Testis (tissue), 3 donors: ENCODE data around the gene MNX1. TPM values are rescaled to one million over a fixed set of nuclear protein-coding genes. Genes with fewer than 3 reads are reported as not detected.

Experiments
- DNase-seq: peaks from one replicate; pipeline ENCODE4 v3.0.0-alpha.2; 2019
- H3K27ac ChIP-seq, 2 donors: fragments of 200-600 bp; sonication (generic); one replicate each; pipeline ENCODE4 v1.5.1; 2019
- H3K27me3 ChIP-seq: fragments of 200-600 bp; sonication (generic); one replicate; pipeline ENCODE4 v1.5.1; 2019
- H3K36me3 ChIP-seq: fragments of 200-600 bp; sonication (generic); one replicate; pipeline ENCODE4 v1.5.1; 2017; ENCODE audit warnings: low read depth; ENCODE audit errors: missing control alignments
- H3K4me1 ChIP-seq: fragments of 200-600 bp; sonication (generic); one replicate; pipeline ENCODE4 v1.5.1; 2019
- H3K4me3 ChIP-seq, 2 donors: fragments of 200-600 bp; sonication (generic); one replicate each; pipeline ENCODE4 v1.5.1; 2017 to 2019
- H3K9me3 ChIP-seq: fragments of 200-600 bp; sonication (generic); one replicate; pipeline ENCODE4 v1.5.1; 2017
- CTCF ChIP-seq, 3 experiments: fragments of 450-650 bp in 2 of 3; fragments of 200-600 bp in 1 of 3; sonication (generic) in 1 of 3; IDR thresholded peaks; one replicate each; pipeline ENCODE4 v1.5.1; 2016 to 2019; ENCODE audit warnings: antibody characterized with exemption in 3 of 3, mild to moderate bottlenecking in 2 of 3, moderate library complexity in 1 of 3
- POLR2A ChIP-seq: fragments of 450-650 bp; IDR thresholded peaks from one replicate; pipeline ENCODE4 v1.6.1; 2017; ENCODE audit warnings: antibody characterized with exemption, mild to moderate bottlenecking, moderate library complexity
- WGBS, 2 donors: methylation state at CpG; one replicate each; pipeline ENCODE4 v1.1.5; 2018; 5-methylcytosine and 5-hydroxymethylcytosine counted together
- intact Hi-C: fragments of 100-400 bp; cut with DNase I; formaldehyde crosslinking; loops from one replicate; pipeline ENCODE4 v1.15.1; 2023; ENCODE audit warnings: low total_unique reads
- polyA plus RNA-seq: library from polyadenylated mRNA; stranded (reverse); fragments of 350-450 nt; fragmentation: Illumina TruSeq; extraction: RNeasy Lipid Tissue Mini Kit (QIAGEN cat#74804); gene quantifications from one replicate; pipeline ENCODE4 v1.2.3, GENCODE V29; 2014; ENCODE audit warnings: low read depth, low replicate concordance; ENCODE audit not compliant: insufficient read depth
- total RNA-seq, 2 donors: library from RNA; depleted of rRNA; stranded (reverse); fragments of >200 nt; gene quantifications; one replicate each; pipeline ENCODE4 v1.2.3, GENCODE V29; 2016

Gene MNX1
- total and polyA plus RNA-seq, 3 donors from 2014 or later: 1.5 to 3.3 (median 3.0) TPM

GRCh38 chr7:157013101-157013500, 2.6 kb upstream of the MNX1 start:
- H3K4me1 ChIP-seq: peaks cover 7% of the 10 kb centered on the region
- no peak overlapping the region for H3K4me3 ChIP-seq
- intact Hi-C loops: no loop called here
- H3K9me3 ChIP-seq: no peaks in the 10 kb centered on the region
- no peak overlapping the region for H3K27ac ChIP-seq
- no peak for DNase-seq
- no peaks in the 10 kb centered on the region for H3K27me3 ChIP-seq
- TF ChIP-seq CTCF (IDR thresholded peaks at IDR 0.05): no peak
- no peak for TF ChIP-seq POLR2A
- no peaks in the 10 kb centered on the region for H3K36me3 ChIP-seq

GRCh38 chr7:157012113-157012547, 1.7 kb upstream of the MNX1 start:
- Histone ChIP-seq H3K4me1 (peaks cover 7% of the 10 kb centered on the region), H3K27ac (no peak overlapping the region), H3K36me3 (no peaks in the 10 kb centered on the region), H3K27me3 (no peaks in the 10 kb centered on the region), H3K4me3 (no peak overlapping the region), H3K9me3 (no peaks in the 10 kb centered on the region)
- intact Hi-C loops: no loop called here
- 15 to 24% methylated on average over 10 of the region's 10 CpGs for WGBS, 2 donors
- DNase-seq: no peak
- TF ChIP-seq CTCF (IDR thresholded peaks at IDR 0.05) (no peak), POLR2A (no peak)

DNA sequence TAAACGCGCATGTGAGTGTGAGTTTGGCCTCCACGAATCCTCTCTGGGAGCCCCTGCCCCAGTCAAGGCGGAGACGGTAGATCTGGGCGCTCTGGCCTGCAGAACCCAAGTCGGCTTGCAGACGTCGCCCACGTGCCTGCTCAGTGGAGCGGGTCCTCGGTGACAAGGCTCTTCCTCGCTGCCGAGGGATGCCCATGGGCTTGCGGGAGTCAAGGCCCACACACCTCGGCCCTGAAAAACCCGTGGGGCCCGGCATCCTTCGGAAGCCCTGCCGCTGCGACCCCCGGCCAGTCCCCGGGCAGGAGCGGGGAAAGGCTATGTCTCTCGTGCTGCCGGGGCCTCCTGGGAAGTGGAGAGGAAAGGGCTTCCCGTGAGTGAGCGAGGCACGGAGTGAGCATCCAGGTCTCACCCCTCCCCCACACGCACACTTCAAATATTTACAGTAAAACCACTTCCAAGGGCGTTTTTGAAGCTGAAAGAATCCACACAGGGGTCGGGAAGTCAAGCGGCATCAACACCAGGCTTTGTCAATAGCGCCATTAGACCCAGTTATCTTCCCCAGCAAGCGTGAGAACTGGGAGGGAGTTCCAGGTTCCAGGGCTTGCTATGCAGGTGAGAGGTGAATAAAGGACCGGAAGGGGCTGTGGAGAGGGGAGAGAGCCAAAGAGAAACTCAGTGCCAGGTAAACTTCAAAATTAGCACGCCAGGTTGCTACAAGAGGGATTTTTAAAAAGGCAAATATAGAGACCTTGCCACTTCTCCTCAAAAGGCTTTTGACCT, 1.1 kb upstream of the MNX1 start:
- WGBS, 2 donors: 1% methylated on average over 10 to 37 of the region's 37 CpGs
- Histone ChIP-seq H3K27me3 (no peaks in the 10 kb centered on the region), H3K4me3 (no peak overlapping the region)

GRCh38 chr7:157009778-157010587, 480 bp downstream of the MNX1 start:
- Histone ChIP-seq H3K36me3 (no peaks in the 10 kb centered on the region), H3K27ac (no peak overlapping the region), H3K27me3 (no peaks in the 10 kb centered on the region), H3K9me3 (no peaks in the 10 kb centered on the region), H3K4me1 (peaks cover 12% of the 10 kb centered on the region), H3K4me3 (peak overlapping the region; percentile 41 to 61)
- 1% methylated on average over 16 to 62 of the region's 130 CpGs for WGBS, 2 donors
- DNase-seq: no peak
- TF ChIP-seq CTCF (IDR thresholded peaks at IDR 0.05): no peak
- intact Hi-C loops: no loop called here

More for the DNA sequence above, 1.1 kb upstream of the MNX1 start:
- H3K27ac ChIP-seq: no peak overlapping the region
- intact Hi-C loops: no loop called here
- H3K9me3 ChIP-seq: no peaks in the 10 kb centered on the region
- TF ChIP-seq CTCF (IDR thresholded peaks at IDR 0.05) (no peak), POLR2A (no peak)
- peaks cover 7% of the 10 kb centered on the region for H3K4me1 ChIP-seq
- DNase-seq: no peak
- H3K36me3 ChIP-seq: no peaks in the 10 kb centered on the region
